MG63 (cell line): ENCODE measurements around the gene RRP1B. TPM values are rescaled to one million over a fixed set of nuclear protein-coding genes. Genes with fewer than 3 reads are reported as not detected.

Source experiments
- DNase-seq: peaks from one replicate; pipeline ENCODE4 v3.0.0-alpha.2; 2020
- H3K27me3 ChIP-seq: fragments of 250-450 bp; sonication (Bioruptor Pico); 2 replicates; pipeline ENCODE4 v1.5.1; 2020; ENCODE audit warnings: mild to moderate bottlenecking, moderate library complexity
- H3K36me3 ChIP-seq: fragments of 250-450 bp; sonication (Bioruptor Pico); 2 replicates; pipeline ENCODE4 v1.5.1; 2020; ENCODE audit warnings: mild to moderate bottlenecking, moderate library complexity
- H3K4me3 ChIP-seq: fragments of 250-450 bp; sonication (Bioruptor Pico); 2 replicates; pipeline ENCODE4 v1.5.1; 2020; ENCODE audit warnings: mild to moderate bottlenecking, moderate library complexity
- H3K9me3 ChIP-seq: fragments of 250-450 bp; sonication (Bioruptor Pico); 2 replicates; pipeline ENCODE4 v1.5.1; 2020; ENCODE audit warnings: mild to moderate bottlenecking, moderate library complexity
- total RNA-seq: library from RNA; depleted of rRNA; stranded (reverse); fragments of >200 nt; shearing (Covaris generic); gene quantifications from 2 replicates; pipeline ENCODE4 v1.2.3, GENCODE V29; 2014; ENCODE audit warnings: low replicate concordance; rRNA removed

Gene RRP1B
- total RNA-seq, 1 experiment from 2014 or later, result 23.0 TPM

DNA sequence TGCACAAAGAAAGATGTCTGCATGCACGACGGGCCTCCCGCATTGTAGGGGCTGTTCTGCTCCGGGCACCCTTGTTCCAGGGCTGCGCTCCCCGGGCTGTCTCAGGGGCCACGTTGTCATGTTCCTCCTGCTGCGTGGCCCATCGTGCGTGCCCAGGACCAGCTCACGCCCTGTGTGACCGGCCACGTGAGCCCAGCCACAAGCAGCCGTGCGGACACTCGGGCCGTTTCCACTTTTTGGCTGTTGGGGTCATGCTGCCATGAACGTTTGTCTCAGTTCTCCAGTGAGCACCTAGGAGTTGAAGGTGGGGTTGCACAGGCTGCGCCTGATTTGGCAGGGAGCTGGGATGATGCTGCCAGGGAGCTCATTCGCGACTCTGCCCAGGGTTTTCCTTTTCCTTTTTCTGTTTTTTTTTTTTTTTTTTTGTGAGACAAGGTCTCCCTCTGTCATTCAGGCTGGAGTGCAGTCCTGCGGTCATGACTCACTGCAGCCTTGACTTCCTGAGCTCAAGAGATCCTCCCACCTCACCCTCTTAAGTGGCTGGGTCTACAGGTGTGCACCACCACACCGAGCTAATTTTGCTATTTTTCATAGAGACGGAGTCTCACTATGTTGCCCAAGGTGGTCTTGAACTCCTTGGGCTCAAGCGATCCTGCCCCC is 77.0 kb downstream of the RRP1B start:
- no peak for DNase-seq
- Histone ChIP-seq H3K9me3 (no peaks in the 10 kb centered on the region), H3K27me3 (no peaks in the 10 kb centered on the region), H3K36me3 (peaks cover 41% of the 10 kb centered on the region), H3K4me3 (no peak overlapping the region)

GRCh38 chr21:43737158-43737950 is 78.0 kb downstream of the RRP1B start:
- H3K27me3 ChIP-seq, result no peaks in the 10 kb centered on the region
- no peak overlapping the region for H3K4me3 ChIP-seq
- no peaks in the 10 kb centered on the region for H3K9me3 ChIP-seq
- H3K36me3 ChIP-seq, result peaks cover 50% of the 10 kb centered on the region
- DNase-seq, result no peak

GRCh38 chr21:43739621-43740435 is 80.5 kb downstream of the RRP1B start:
- peak; percentile 44 for DNase-seq
- Histone ChIP-seq H3K36me3 (peaks cover 45% of the 10 kb centered on the region), H3K9me3 (no peaks in the 10 kb centered on the region), H3K27me3 (no peaks in the 10 kb centered on the region), H3K4me3 (no peak overlapping the region)

- no peak overlapping the region for H3K4me3 ChIP-seq
- no peaks in the 10 kb centered on the region for H3K9me3 ChIP-seq
- no peaks in the 10 kb centered on the region for H3K27me3 ChIP-seq
- peaks cover 46% of the 10 kb centered on the region for H3K36me3 ChIP-seq
- peak; percentile 28 for DNase-seq
These were observed 81.3 kb downstream of the RRP1B start for GRCh38 chr21:43740497-43741156.

- no peaks in the 10 kb centered on the region for H3K27me3 ChIP-seq
- H3K36me3 ChIP-seq, result peaks cover 51% of the 10 kb centered on the region
- no peak overlapping the region for H3K4me3 ChIP-seq
- no peaks in the 10 kb centered on the region for H3K9me3 ChIP-seq
- DNase-seq, result no peak
These were observed 82.2 kb downstream of the RRP1B start for GRCh38 chr21:43741423-43742096.

DNA sequence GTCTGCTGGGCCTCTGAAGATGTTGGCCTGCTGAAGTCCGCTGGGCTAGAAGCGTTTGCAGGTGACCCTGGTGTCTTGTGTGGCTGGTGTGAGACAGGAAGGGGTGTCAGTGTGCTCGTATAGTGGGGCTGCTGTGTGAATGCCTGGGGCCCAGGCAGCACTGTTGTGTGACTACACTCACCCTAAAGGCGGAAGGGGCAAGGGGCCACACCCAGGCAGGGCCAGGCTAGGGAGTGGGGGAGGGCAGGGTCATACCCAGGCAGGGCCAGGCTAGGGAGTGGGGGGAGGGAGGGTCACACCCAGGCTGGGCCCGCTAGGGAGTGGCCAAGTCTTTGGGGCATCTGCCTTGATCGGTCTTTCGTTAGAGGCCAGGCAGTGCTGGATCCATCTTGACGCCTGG is 84.6 kb downstream of the RRP1B start:
- Histone ChIP-seq H3K36me3 (peaks cover 60% of the 10 kb centered on the region), H3K27me3 (no peaks in the 10 kb centered on the region), H3K4me3 (no peak overlapping the region), H3K9me3 (no peaks in the 10 kb centered on the region)
- DNase-seq, result no peak

- Histone ChIP-seq H3K4me3 (no peak overlapping the region), H3K9me3 (no peaks in the 10 kb centered on the region), H3K27me3 (no peaks in the 10 kb centered on the region), H3K36me3 (peaks cover 68% of the 10 kb centered on the region)
- no peak for DNase-seq
These were observed 85.4 kb downstream of the RRP1B start for GRCh38 chr21:43744725-43745124.

Other genes with a start within 250 kb of the RRP1B start
- not detected in 2 replicates for gene SIK1, start 232.4 kb upstream of the RRP1B start, total RNA-seq
- gene HSF2BP, start 72 bp upstream of the RRP1B start, total RNA-seq, result 2.4 and 6.4 TPM in 2 replicates
- gene PDXK, start 59.6 kb downstream of the RRP1B start, total RNA-seq, result 49.1 and 119 TPM in 2 replicates
- 5.5 and 11.1 TPM in 2 replicates for gene CSTB, start 116.7 kb downstream of the RRP1B start, total RNA-seq
- gene RRP1, start 130.0 kb downstream of the RRP1B start, total RNA-seq, result 72.4 and 109 TPM in 2 replicates
- 23.3 and 45.1 TPM in 2 replicates for gene AGPAT3, start 205.7 kb downstream of the RRP1B start, total RNA-seq